ENCODE data around the gene ZNF526. TPM values are rescaled to one million over a fixed set of nuclear protein-coding genes. Genes with fewer than 3 reads are reported as not detected.

The ZNF526 gene
- polyA plus RNA-seq, 1 experiment: 4.6 TPM

- no peak overlapping the region for H3K4me3 ChIP-seq (ENCODE audit: low read depth, low read length)
- H3K27me3 ChIP-seq (ENCODE audit: control insufficient read depth, insufficient read depth, low read length): no peaks in the 10 kb centered on the region
- no peaks in the 10 kb centered on the region for H3K9me3 ChIP-seq (ENCODE audit: control insufficient read depth, insufficient read depth, low read length)
- no peak for DNase-seq (ENCODE audit: low read depth, low spot score)
- no peak for TF ChIP-seq CTCF (IDR thresholded peaks at IDR 0.05; ENCODE audit: low read depth, low read length)
- ChIA-PET CTCF (interaction anchor here (0.7 kb wide), 1 partner anchor 26 kb away, joined by 3 read pairs; no protein-coding TSS in a partner anchor), POLR2A (no interaction called here)
- H3K27ac ChIP-seq (ENCODE audit: low read depth, low read length): no peak overlapping the region
Observed at GRCh38 chr19:42202290-42202880, 17.7 kb upstream of the ZNF526 start.

- Histone ChIP-seq H3K27me3 (ENCODE audit: control insufficient read depth, insufficient read depth, low read length) (no peaks in the 10 kb centered on the region), H3K9me3 (ENCODE audit: control insufficient read depth, insufficient read depth, low read length) (no peaks in the 10 kb centered on the region), H3K4me3 (ENCODE audit: low read depth, low read length) (no peak overlapping the region), H3K27ac (ENCODE audit: low read depth, low read length) (no peak overlapping the region)
- DNase-seq (ENCODE audit: low read depth, low spot score): no peak
- CTCF ChIA-PET: no interaction called here
- POLR2A ChIA-PET: no interaction called here
- no peak for TF ChIP-seq CTCF (IDR thresholded peaks at IDR 0.05; ENCODE audit: low read depth, low read length)
Observed at GRCh38 chr19:42203700-42204099, 16.4 kb upstream of the ZNF526 start.

- CTCF ChIA-PET: interaction anchor here (0.6 kb wide), 1 partner anchor 96 kb away, joined by 3 read pairs; no protein-coding TSS in a partner anchor
- POLR2A ChIA-PET: no interaction called here
- Histone ChIP-seq H3K27ac (ENCODE audit: low read depth, low read length) (no peak overlapping the region), H3K9me3 (ENCODE audit: control insufficient read depth, insufficient read depth, low read length) (no peaks in the 10 kb centered on the region), H3K27me3 (ENCODE audit: control insufficient read depth, insufficient read depth, low read length) (no peaks in the 10 kb centered on the region), H3K4me3 (ENCODE audit: low read depth, low read length) (no peak overlapping the region)
- DNase-seq (ENCODE audit: low read depth, low spot score): no peak
- TF ChIP-seq CTCF (IDR thresholded peaks at IDR 0.05; ENCODE audit: low read depth, low read length): no peak
Observed at GRCh38 chr19:42204664-42205063, 15.4 kb upstream of the ZNF526 start.

- ChIA-PET CTCF (interaction anchor here (1.0 kb wide), 1 partner anchor 98 kb away, joined by 3 read pairs; no protein-coding TSS in a partner anchor), POLR2A (interaction anchor here (0.7 to 1.6 kb wide), 2 partner anchors 10 to 63 kb away, joined by 7 to 13 read pairs; no protein-coding TSS in a partner anchor)
- H3K27me3 ChIP-seq (ENCODE audit: control insufficient read depth, insufficient read depth, low read length): no peaks in the 10 kb centered on the region
- no peak for DNase-seq (ENCODE audit: low read depth, low spot score)
- H3K4me3 ChIP-seq (ENCODE audit: low read depth, low read length): no peak overlapping the region
- peak overlapping the region; percentile 77 for H3K27ac ChIP-seq (ENCODE audit: low read depth, low read length)
- H3K9me3 ChIP-seq (ENCODE audit: control insufficient read depth, insufficient read depth, low read length): no peaks in the 10 kb centered on the region
- no peak for TF ChIP-seq CTCF (IDR thresholded peaks at IDR 0.05; ENCODE audit: low read depth, low read length)
Observed at GRCh38 chr19:42206871-42207755, 13.0 kb upstream of the ZNF526 start.
